ENCODE results near the gene TMCC3.
A peak's percentile ranks its signal among the peaks of the same experiment; 100 is the strongest.
"Not testable (repeated sequence)": the region's sequence is repeated elsewhere in the genome, so short reads cannot be mapped to it uniquely, and the experiment has no call there.

The TMCC3 gene

DNA sequence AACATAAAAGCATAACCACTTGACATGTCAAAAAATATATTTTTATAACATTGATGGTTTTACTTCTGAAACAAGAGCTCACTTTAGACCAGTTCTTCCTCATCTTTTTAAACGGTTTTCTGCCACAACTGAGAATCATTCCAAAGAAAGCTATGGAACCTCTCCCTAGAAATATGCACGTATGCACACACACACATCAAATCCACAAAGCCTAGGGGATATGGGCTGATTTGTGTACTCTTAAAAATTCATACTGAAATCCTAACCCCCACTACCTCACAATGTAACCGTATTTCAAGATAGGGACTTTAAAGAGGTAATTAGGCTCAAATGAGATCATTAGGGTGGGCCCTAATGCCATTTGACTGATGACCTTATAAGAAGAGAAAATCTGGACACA lies 19.3 kb downstream of the TMCC3 start:
- no peak for DNase-seq

DNA sequence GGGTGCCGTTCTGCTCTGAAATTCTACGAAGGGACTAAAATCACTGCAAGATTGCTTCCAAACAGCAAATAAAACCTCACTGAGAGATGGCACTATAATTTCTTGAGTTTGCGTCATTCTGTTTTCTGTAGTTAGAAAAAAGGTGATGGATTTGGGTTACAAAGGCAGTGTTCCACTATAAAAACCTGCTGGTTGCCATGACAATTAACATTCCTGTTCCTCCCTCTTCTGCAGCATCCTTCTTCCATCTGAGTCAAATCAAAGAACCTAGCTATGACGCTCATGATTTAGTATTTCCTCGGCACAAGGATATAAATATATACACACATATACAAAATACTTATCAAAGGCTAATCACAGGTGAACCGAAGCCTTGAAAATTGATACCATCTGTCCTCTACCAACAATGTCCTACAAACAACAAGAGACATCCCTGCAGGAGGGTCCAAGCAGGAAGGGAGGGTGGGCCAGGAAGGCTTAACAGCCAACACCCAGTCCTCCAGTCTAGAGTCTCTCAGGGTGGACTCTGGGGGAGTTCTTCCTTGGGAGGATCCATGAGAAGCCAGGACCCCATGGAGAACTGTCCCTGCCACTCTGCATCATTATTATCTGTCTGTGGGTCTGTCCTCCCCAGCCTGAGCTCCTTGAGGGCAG lies 21.4 kb downstream of the TMCC3 start:
- DNase-seq = no peak

DNA sequence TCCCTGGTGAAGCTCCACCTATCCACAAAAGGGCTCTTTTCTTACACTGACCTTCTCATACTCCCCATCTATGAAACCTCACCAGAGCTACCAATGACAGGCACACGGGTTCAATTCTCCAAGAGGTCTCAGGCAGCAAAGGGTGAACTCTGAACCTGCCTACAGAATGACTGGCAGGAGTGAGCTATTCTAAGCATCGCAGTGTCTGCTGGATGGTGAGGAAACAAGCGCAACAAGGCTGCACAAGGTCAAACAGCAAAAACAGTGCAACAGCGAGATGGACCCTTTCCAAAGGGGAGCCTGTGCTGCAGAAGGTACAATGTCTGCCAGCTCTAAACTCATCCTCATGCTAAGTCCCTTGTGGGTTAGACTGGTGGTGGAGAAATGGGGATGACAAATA lies 22.0 kb downstream of the TMCC3 start:
- no peak for DNase-seq

DNA sequence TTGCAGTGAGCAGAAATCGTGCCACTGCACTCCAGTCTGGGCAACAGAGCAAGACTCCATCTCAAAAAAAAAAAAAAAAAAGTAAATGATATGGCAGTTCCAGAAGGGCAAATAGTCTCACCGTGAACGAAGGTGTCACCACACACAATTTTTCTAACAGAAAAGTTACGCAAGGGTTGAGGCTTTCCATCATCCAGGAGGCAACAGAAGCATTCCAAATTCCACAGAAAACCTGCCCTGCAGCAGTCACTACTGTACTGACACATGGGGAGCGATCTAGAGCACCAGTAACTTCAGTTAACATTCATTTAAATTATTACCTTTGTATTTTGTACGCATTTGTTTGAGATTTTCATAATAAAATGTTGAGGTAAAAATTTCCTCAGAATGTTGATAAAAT lies 24.8 kb downstream of the TMCC3 start:
- DNase-seq = no peak

DNA sequence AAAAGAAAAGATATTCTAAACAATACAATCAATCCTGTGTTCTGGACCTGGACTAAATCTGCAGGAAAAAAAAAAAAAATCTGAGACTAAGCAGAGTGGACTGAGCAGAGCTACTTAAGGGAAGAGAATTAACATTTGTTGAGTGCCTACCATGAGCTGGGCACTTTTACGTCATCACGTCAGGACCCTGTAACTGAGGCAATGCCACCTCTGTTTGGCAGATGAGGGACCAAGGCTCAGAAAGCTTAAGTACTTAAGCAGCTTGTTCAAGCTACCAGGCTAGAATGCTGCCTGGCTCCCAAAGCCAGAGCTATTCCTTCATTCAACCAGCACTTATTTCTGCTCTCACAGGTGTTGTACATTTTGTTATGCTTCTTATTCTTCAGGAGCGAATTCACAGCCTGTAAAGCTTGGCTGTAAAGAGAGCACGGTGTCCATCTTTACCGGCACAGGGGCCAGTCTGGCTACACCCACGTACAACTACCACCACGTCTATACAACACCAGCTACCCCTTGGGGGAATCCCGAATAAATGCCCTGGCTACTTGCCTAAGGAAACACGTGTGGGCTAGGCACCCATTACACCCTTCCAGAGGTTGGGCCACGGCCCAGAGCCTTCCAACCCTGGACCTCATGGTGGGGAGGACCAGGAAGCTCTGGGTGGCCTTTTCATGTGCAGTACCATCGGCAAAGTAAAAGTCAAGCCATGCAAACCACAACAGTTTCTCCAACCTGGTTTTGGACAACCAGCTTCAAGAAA lies 27.0 kb downstream of the TMCC3 start:
- no peak for DNase-seq

DNA sequence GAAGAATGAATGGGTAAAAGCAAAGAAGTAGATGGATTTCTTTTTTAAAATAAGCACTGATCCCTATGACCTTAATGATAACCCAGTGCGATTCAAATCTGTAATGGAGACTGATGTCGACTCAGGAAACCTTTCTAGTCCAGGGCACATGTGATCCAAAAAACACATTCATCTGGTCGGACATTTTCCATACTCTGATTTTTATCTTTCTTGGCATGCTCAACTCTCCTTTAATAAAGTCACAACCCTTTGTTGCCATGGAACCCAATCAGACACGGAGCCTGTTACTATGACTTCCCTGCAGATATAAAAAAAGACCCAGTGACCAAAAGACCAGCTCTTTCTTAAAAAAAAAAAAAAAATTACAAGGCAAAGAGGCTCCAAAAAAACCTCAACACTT lies 27.9 kb downstream of the TMCC3 start:
- DNase-seq = no peak

DNA sequence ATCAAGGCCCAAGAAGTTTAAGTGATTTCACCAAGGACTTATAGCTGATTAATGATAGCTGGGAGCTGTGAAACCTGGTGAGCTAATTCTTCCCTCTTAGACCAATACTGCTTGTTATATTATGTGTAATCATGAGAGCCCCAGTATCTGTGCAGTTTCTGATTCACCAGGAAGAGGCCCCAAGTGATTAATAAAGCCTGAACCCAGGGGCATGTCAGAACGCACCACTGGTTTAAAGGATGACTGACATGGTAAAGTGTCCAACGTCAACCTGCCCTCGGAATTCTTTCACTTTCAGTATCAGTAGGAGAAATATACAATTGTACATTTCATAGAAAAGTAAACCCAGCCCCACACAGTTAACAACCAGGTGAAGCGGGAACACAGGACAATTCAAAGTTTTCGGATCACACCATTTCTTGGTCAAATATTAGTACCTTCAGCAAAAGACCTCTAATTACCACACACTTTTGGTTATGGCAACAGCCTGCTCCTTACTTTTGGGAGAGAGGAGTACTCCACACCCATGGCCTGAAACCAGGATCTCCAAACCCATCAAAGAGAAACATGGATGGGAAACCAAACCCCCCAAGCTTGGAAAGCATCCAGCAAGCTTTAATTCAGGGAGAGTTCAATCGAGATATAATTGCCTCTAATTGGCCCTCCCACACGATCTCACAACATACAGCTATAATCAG lies 28.5 kb downstream of the TMCC3 start:
- no peak for DNase-seq

DNA sequence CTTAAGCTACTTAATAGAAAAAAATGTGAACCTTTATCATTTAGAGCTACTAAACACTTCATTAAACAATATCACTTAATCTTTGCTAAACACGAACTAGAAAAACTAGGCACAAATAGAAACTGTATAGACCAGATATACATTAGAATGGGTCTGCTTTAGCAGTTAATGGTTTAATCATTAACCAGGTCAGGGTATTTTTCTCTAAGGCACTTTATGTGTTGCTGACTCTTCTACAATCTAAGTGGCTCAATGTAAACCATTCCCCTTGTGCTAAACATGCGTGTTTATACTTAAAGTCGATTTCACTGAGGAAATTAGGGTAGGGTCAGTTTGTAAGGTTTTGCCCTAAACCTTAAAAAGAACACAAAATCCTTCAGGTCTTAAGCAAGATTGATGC lies 29.7 kb downstream of the TMCC3 start:
- DNase-seq = no peak

DNA sequence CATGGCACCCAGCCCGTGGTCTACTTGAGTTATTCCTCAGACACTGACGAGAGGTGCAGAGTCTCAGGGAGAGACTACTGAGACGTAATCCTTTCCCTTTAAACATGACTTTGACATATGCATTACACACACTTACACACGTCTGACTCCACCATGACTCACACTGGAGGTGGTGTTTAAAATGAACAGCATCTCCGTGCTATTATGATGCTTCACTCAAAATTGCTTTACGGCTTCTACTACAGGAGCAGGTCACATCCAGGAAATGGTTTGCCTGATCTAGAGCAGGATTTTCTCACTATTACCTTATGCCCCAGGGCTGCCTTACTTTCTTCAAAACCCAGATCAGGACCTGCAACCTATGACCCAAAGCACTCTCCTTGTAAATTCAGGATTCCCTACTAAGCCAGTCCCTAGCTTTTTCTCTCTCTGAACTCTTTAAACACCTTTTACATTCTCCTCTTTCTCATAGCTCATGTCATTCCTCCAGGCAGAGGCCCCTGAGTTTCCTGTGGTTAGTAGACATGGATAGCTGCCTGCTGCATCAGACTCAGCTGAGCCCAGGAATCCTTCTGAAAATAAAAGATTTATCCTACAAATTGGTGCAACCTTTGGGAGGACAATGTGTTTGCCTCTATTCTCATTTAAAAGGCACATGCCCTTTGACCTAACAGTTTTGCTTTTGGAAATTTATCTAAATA lies 31.2 kb downstream of the TMCC3 start:
- DNase-seq = no peak

DNA sequence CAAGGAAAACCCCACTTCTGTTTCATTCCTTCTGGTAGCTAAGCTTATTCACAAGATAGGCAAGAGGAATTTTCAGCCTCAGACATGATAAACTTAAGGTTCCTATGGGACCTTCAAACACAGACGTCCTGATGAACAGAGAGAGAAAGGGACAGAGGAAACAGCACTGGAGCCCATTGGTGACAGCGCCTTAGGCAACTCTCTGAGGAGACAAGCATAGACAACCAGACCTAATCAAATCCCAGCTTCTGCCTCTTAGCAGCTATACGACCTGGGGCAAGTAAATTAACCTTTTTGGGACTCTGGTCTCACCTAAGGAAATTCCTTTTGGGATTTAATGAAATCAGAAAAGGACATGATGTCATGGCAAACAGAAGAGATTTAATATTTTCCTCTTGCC lies 33.3 kb downstream of the TMCC3 start:
- no peak for DNase-seq

DNA sequence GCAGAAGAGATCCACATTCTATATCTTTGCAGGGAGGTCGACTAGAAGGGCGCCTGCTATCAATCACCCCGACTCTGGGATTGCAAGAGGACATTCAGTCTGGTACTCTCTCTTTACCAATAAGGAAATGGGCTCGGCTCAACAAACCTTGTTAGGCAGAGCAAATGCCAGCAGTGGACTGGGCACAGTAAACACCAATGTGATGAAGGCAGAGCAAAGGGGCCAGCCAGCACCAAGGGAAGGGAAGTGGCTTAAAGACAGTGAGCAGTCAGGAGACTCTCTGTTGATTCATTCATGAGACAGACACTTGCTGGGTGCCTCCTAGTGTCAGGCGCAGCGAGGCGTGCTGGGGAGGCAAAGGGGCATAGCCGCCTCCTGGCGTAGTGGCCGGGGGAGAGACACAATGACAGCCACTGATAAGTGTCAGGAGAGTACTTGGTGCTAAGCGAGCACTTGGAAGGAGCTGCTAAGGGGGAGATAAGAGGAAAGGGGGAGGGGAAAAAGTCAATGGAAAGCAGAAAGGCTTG lies 34.1 kb downstream of the TMCC3 start:
- no peak for DNase-seq

DNA sequence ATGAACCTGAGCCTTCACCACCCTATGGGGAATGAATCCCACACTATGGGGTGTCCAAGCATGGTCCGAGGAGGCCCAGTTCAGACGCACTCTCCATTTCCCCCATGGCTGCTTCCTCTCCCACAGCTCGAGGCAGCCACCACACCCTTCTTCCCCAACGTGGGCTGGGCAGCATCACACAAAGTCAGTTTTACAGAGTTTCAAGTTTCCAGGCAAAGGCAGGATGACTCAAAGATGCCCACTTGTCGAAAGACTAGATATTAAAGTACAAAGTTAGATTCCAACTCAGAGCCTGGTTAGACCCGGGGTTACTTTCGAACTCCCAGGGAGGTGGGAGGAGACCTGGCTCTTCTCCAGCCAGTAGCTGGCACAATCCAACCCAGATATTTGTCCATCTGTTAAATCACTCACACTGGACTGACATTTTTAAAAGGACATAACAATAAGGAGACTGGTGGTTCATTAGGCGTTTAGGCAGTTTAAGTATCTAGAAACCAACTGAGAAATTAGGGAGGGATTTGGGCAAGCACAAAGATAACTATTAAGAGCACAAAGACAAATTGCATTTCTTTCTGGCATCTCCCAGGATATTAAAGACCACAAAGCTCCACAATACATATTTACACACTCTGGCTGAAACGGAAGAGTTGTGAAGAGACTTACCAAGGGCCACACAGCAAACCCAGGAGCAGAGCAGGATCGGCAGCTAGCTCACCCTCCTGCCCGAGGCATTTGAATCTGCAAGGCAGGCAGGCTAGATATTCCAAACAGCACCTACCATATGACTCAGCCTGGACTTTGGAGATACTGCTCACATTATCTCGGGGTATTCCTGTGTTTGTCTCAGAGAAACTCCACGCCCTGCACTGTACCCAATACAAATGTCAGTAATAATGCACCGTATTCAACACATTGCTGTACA lies 34.8 kb downstream of the TMCC3 start:
- peak; percentile 53 for DNase-seq

DNA sequence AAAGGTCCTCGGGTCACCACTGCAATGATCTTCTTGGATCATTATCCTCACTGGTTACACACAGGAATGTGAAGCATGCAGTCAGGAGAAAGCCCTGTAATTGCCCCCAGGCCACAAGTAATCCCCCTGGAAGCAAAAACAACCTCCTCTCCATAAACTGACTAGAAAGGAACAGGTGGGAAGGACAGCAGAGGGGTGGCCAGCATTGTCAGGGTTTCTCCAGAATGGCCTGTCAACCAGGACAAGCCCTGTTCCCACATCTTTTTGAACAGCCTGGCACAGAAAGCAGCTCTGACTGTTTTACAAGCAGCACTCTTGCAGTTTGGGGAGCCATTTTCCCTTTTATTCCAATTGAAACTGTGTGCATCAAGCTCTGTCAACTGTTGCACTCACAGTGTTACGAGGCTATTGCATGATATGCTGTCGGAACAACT lies 36.1 kb downstream of the TMCC3 start:
- DNase-seq = peak; percentile 36

DNA sequence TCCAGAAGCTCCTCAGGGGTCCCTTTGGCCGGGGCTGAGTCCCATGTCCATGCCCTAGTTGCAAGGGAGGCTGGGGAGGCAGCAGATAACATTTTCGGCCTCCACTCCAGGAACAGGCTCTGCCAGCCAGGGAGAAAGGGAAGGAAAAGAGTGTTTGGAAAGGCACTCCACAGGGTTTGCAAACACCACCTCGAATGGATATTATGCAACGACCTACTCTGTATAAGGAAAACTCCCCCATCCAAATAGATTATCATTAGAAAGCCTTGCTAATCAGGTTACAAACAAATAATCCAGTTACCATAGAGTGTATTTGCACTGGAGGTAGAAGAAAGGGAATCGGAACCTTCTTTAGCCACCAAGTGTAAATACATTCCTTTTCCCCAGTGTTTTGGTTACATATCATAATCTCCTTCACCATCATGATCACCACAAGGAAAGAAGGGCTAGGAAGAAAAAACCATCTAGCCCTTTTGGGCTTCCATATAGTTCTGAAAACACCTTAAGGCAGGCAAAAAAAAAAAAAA lies 40.4 kb downstream of the TMCC3 start:
- no peak for DNase-seq

DNA sequence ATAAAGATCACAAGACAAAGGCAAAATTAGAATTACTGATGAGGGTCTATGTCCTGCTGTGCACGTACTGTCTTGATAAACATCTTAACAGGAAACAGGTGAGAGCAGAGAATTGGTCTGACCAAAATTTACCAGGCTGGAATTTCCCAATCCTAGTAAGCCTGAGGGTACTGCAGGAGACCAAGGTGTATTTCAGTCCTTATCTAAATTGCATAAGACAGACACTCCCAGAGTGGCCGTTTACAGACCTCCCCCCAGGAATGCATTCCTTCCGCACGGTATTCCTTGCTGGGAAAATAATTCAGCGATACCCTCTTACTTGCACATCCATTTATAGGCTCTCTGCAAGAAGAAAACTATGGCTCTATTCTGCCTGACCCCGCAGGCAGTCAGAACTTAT lies 43.5 kb downstream of the TMCC3 start:
- DNase-seq = not testable (repeated sequence)

DNA sequence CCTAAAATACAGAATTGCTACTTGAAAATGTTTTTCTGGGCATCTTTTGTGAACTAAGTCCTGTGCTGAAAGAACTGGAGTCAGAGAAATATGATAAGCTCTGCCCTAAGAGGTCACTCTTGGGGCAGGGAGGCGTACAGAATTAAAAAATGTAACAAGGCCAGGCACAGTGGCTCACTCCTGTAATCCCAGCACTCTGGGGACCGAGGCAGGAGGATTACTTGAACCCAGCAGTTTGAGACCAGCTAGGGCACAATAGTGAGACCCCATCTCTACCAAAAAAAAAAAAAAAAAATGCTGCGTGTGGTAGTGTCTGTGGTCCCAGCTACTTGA lies 46.0 kb downstream of the TMCC3 start:
- no peak for DNase-seq

DNA sequence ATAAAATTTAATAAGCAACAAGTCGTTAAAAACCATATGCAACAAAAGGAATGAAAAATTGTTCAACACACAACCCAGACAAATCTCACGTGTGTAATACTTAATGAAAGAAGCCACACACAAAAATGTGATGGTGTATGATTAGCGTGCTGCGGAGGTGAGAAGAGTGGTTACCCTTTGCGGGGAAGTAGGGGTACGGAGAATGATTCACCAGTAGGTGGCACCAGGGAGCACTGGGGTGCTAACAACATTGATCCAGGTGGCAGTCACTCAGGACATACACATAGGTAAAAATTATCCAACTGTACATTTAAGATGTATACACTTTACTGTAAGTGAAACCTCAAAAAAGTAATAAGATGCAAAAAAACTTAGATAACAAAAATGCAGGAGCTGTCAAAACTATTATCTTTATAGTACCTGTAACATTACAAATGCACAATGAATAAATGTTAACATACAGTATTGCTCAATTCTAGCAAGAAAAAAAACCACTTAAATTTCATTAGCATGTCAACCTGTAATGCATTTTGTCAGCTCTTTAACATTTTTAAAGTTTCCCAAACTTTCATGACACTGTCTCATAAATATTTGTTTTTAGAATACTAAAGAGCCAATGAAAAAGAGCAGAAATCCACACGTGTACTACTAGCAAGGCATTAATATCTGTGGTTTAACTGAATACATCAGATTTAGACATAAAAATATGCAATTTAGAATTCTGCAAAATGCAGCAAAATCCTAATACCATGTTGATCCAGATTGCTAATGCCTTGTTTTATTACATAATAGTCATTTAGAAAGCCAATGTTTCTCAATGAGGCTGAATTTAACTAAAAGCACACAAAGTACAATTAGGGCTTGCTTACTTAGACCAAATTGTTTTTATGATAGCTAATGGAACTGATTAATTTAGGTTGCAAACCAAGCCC lies 46.7 kb downstream of the TMCC3 start:
- DNase-seq = no peak

DNA sequence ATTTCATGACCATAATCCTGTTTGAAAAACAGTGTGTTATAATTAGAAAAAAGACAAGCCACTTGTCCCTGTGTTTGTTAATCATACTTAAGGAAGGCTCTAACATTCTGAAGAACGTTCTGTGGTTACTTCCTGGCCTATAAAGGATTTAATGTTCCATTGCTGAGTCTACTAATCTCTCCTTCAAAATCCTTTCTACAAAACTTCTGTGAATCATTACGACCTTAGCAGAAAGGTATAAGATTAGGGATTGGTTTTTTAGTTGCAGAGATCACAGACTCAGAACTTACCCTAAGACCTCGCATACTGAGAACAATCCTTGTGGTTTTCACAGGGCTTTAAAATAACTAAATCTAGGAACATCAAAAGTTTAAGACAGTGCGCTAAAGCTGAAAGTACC lies 48.3 kb downstream of the TMCC3 start:
- DNase-seq = no peak

DNA sequence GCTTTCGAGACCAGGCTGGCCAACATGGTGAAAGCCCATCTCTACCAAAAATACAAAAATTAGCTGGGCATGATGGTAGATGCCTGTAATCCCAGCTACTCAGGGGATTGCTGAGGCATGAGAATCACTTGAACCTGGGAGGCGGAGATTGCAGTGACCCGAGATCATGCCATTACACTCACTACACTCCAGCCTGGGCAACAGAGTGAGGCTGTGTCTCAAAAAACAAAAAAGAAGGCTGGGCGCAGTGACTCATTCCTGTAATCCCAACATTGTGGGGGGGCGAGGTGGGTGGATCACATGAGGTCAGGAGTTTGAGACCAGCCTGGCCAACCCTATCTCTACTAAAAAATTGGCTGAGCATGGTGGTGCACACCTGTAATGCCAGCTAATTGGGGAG lies 49.0 kb downstream of the TMCC3 start:
- DNase-seq = not testable (repeated sequence)

DNA sequence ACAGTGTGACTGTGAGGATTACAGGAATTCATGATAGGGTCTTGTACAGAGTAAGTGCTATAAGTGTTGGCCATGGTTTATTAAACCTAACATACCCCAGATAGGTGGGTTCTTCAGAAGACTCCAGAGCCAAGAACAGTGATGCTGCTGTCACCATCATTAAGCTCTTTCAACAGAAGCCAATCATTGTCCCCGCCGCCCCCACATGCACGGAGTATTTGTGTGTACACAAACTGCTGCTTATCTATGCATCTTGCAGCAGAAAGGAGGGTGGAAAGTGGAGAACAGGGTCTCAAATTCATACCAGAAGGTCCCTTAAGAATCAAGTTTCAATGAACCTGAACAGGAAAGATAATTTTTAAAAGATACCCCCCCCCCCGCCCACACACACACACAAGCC lies 51.2 kb downstream of the TMCC3 start:
- no peak for DNase-seq

DNA sequence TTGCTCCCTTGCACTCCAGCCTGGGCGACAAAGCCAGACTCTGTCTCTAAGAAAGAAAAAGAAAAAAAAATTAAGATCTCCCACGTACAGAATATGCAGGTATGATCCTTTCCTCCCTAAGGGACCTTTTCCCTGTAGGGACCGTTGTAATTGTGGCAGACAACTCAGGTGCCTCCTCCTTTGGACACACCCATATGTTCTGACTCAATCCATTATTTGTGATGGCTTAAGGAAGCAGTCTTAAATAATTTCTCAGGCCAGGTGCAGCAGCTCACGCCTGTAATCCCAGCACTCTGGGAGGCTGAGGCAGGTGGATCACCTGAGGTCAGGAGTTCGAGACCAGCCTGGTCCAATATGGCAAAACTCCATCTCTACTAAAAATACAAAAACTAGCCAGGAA lies 53.1 kb downstream of the TMCC3 start:
- DNase-seq = no peak
